H1 (cell line): Measurements from ENCODE around the gene HMOX2. TPM values are rescaled to one million over a fixed set of nuclear protein-coding genes. Genes with fewer than 3 reads are reported as not detected.

Experiments used
- KDM5A ChIP-seq: fragments of 200-600 bp; IDR thresholded peaks from 2 replicates; pipeline ENCODE4 v1.7.1; 2012; ENCODE audit warnings: mild to moderate bottlenecking, low read length, inconsistent platforms, mixed read lengths
- PHF8 ChIP-seq: fragments of 200-600 bp; sonication (generic); conservative IDR thresholded peaks from 2 replicates; pipeline ENCODE4 v1.7.1; 2012; ENCODE audit warnings: low read depth, mild to moderate bottlenecking, inconsistent platforms, low read length, moderate library complexity
- POLR2A ChIP-seq, 2 experiments: IDR thresholded peaks; 1 replicate in 1 of 2; 2 replicates in 1 of 2; pipeline ENCODE4 v1.6.1; 2011; ENCODE audit warnings: low read depth in 2 of 2, low read length in 2 of 2, mild to moderate bottlenecking in 2 of 2; ENCODE audit errors: control extremely low read depth in 1 of 2
- RXRA ChIP-seq: IDR thresholded peaks from 2 replicates; pipeline ENCODE4 v1.6.1; 2011; ENCODE audit warnings: low read depth, mild to moderate bottlenecking, low read length, moderate library complexity; ENCODE audit not compliant: insufficient read depth
- SIN3A ChIP-seq, 2 experiments: IDR thresholded peaks in 1 of 2; conservative IDR thresholded peaks in 1 of 2; 2 replicates each; pipeline ENCODE4 v1.6.1; 2011 to 2012; ENCODE audit warnings: low read length in 2 of 2, improper control_type of control experiment in 1 of 2, low read depth in 1 of 2, mild to moderate bottlenecking in 1 of 2
- SP1 ChIP-seq: IDR thresholded peaks from 2 replicates; pipeline ENCODE4 v1.6.1; 2011; ENCODE audit warnings: low read depth, low read length
- YY1 ChIP-seq: IDR thresholded peaks from 2 replicates; pipeline ENCODE4 v1.6.1; 2011; ENCODE audit warnings: low read depth, mild to moderate bottlenecking, low read length
- polyA plus RNA-seq, 7 experiments: library from polyadenylated mRNA; depleted of rRNA in 3 of 7; stranded (reverse) in 5 of 7; unstranded in 2 of 7; fragments of >200 nt in 5 of 7; fragments of 200-250 nt in 2 of 7; gene quantifications; 1 replicate in 5 of 7; 2 replicates in 1 of 7; 4 replicates in 1 of 7; pipeline versions ENCODE4 v1.2.1 to v1.2.3, GENCODE V29; 2011 to 2013; ENCODE audit warnings: missing spikeins in 2 of 7, mixed read lengths in 2 of 7
- total RNA-seq: library from RNA; stranded (reverse); fragmentation: NEBNext Ultra II Directional; extraction: Animal tissue kit (Norgen Biotek cat#: 25700); gene quantifications from 2 replicates; pipeline ENCODE4 v1.2.1, GENCODE V29; 2021
- TF ChIP-seq, protein P1 (sequence below): IDR thresholded peaks from 2 replicates; pipeline ENCODE4 v1.6.1; 2012; ENCODE audit warnings: inconsistent platforms
- TF ChIP-seq, protein P2 (sequence below), 3 experiments: IDR thresholded peaks; 1 replicate in 2 of 3; 2 replicates in 1 of 3; pipeline versions ENCODE4 v1.5.1 to v1.6.1; 2011; ENCODE audit warnings: low read length in 3 of 3, mild to moderate bottlenecking in 3 of 3, inconsistent platforms in 2 of 3, low read depth in 1 of 3, moderate library complexity in 1 of 3; ENCODE audit not compliant: insufficient read depth in 1 of 3; ENCODE audit errors: control extremely low read depth in 1 of 3
- TF ChIP-seq, protein P3 (sequence below): IDR thresholded peaks from 2 replicates; pipeline ENCODE4 v1.6.1; 2011; ENCODE audit warnings: low read length, improper control_type of control experiment

Gene HMOX2
- total and polyA plus RNA-seq, 2 of the 8 experiments (the other 6 are each of a cell fraction or from before 2014, with no cell fraction given), result 36.5 to 48.4 TPM

DNA sequence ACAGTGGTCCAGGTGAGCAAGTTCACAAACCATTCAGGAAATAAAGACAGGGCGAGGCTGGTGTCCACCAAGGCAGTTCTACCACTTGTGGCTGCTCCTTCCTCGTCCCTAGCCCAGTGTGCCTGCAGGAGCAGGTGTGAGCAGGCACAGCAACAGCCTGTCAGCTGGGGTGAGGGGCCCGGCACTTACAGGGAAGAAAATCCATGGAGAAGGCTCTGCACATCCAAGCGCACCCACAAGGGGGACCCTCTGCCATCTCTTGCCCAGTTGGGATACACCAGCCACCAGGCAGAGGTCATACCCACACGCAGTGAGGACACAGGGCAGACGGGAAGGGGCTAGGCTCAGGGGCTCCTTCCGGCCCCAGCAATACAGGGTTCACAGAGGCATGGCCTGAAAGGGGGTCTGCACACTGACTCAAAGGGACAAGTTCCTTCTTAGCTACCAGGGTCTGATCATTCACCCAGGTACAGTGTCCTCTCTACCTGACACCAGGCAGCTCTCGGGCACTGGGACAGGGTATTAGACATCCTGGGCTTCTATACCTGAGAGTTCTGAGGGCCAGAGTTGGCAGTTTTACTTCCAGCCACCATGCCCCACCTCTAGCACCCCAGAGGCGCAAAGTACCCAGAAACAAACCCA, 35.4 kb downstream of the HMOX2 start (continued):
- TF ChIP-seq SP1, result no peak
- TF ChIP-seq PHF8, result no peak
- TF ChIP-seq, protein P1, sequence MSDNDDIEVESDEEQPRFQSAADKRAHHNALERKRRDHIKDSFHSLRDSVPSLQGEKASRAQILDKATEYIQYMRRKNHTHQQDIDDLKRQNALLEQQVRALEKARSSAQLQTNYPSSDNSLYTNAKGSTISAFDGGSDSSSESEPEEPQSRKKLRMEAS, result peak; percentile 21; the same call in 1 of the 2 replicates
- TF ChIP-seq, protein P2, sequence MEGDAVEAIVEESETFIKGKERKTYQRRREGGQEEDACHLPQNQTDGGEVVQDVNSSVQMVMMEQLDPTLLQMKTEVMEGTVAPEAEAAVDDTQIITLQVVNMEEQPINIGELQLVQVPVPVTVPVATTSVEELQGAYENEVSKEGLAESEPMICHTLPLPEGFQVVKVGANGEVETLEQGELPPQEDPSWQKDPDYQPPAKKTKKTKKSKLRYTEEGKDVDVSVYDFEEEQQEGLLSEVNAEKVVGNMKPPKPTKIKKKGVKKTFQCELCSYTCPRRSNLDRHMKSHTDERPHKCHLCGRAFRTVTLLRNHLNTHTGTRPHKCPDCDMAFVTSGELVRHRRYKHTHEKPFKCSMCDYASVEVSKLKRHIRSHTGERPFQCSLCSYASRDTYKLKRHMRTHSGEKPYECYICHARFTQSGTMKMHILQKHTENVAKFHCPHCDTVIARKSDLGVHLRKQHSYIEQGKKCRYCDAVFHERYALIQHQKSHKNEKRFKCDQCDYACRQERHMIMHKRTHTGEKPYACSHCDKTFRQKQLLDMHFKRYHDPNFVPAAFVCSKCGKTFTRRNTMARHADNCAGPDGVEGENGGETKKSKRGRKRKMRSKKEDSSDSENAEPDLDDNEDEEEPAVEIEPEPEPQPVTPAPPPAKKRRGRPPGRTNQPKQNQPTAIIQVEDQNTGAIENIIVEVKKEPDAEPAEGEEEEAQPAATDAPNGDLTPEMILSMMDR (IDR thresholded peaks at IDR 0.05; ENCODE audit: control extremely low read depth in 1 of 3, insufficient read depth in 1 of 3, low read depth in 1 of 3, low read length in 3 of 3), result peak; percentile 91 to 95 (median 92)
- no peak for TF ChIP-seq POLR2A (IDR thresholded peaks at IDR 0.05; ENCODE audit: control extremely low read depth in 1 of 2, low read depth in 2 of 2, low read length in 2 of 2)
- 0 out of 2 replicates have a peak, but pooled peaks have one; percentile 41 for TF ChIP-seq RXRA
- TF ChIP-seq KDM5A, result no peak
- peak in 1 of 2 experiments; percentile 67; a peak in 2 of 4 replicates for TF ChIP-seq SIN3A (conservative IDR thresholded peaks at IDR 0.05 in 1 of 2, IDR thresholded peaks at IDR 0.05 in 1 of 2; ENCODE audit: low read depth in 1 of 2, low read length in 2 of 2)
- 0 out of 2 replicates have a peak, but pooled peaks have one; percentile 34 for TF ChIP-seq YY1
- TF ChIP-seq, protein P3, sequence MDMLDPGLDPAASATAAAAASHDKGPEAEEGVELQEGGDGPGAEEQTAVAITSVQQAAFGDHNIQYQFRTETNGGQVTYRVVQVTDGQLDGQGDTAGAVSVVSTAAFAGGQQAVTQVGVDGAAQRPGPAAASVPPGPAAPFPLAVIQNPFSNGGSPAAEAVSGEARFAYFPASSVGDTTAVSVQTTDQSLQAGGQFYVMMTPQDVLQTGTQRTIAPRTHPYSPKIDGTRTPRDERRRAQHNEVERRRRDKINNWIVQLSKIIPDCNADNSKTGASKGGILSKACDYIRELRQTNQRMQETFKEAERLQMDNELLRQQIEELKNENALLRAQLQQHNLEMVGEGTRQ, result no peak
